Measurements from ENCODE around the gene PRKAR1B. TPM values are rescaled to one million over a fixed set of nuclear protein-coding genes. Genes with fewer than 3 reads are reported as not detected.
"Not testable (repeated sequence)": the region's sequence is repeated elsewhere in the genome, so short reads cannot be mapped to it uniquely, and the experiment has no call there.

Gene PRKAR1B
- total RNA-seq, 1 donor from 2014 or later, result 17.0 TPM

GRCh38 chr7:552868-553635 lies 174.0 kb downstream of the PRKAR1B start:
- no peak for ATAC-seq

DNA sequence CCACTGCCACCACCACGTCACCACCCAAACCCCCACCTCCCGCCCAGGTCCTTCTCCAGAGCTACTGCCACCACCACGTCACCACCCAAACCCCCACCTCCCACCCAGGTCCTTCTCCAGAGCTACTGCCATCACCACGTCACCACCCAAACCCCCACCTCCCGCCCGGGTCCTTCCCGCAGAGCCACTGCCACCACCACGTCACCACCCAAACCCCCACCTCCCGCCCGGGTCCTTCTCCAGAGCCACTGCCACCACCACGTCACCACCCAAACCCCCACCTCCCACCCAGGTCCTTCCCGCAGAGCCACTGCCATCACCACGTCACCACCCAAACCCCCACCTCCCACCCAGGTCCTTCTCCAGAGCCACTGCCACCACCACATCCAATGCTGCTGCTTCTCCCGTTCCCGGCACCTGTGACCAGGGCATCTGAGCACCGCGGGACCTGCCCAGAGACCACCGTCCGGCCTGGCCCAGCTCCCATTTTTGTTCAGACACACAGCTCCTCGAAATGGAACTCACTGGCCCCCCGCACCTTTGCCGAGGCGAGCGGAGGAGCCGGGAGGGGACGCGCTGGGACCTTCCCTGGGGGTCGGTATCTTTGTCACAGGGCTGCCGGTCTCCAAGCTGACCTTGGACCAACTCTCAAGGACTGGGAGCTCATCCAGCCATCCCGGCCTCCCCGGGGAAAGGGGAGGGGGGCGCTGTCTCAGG lies 174.8 kb downstream of the PRKAR1B start:
- ATAC-seq, result not testable (repeated sequence)

DNA sequence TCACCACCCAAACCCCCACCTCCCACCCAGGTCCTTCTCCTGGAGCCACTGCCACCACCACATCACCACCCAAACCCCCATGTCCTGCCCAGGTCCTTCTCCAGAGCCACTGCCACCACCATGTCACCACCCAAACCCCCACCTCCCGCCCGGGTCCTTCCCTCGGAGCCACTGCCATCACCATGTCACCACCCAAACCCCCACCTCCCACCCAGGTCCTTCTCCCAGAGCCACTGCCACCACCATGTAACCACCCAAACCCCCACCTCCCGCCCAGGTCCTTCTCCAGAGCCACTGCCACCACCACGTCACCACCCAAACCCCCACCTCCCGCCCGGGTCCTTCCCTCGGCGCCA lies 175.5 kb downstream of the PRKAR1B start:
- ATAC-seq, result not testable (repeated sequence)

DNA sequence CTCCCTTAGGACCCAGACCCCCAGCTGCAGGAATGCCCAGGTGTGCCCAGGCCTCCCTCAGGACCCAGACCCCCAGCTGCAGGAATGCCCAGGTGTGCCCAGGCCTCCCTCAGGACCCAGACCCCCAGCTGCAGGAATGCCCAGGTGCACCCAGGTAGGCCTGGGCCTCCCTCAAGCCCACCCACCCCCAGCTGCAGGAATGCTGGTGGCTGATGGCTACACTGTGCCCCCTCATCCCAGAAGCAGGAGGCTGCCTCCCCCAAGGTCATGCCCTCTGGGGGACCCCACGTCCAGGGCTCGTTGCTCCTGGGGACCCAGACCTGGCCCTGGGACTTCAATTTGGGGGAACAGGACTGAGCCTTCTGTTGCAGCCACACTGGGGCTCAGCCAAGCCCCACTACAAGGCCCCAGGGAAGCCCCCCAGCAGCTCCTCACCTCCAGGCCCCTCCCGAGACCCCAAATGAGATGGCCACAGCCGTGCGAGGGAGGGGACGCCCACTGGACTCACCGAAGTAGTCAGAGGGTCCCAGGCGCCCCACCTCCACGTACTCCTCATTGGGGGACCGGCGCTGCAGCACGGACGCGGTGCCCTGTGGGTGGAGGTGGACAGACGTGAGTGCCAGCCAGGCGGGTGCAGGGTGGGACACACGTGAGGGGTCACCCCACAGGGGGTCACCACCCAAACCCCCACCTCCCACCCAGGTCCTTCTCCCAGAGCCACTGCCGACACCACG lies 176.0 kb downstream of the PRKAR1B start:
- ATAC-seq, result no peak

GRCh38 chr7:549891-550625 lies 177.0 kb downstream of the PRKAR1B start:
- no peak for ATAC-seq

DNA sequence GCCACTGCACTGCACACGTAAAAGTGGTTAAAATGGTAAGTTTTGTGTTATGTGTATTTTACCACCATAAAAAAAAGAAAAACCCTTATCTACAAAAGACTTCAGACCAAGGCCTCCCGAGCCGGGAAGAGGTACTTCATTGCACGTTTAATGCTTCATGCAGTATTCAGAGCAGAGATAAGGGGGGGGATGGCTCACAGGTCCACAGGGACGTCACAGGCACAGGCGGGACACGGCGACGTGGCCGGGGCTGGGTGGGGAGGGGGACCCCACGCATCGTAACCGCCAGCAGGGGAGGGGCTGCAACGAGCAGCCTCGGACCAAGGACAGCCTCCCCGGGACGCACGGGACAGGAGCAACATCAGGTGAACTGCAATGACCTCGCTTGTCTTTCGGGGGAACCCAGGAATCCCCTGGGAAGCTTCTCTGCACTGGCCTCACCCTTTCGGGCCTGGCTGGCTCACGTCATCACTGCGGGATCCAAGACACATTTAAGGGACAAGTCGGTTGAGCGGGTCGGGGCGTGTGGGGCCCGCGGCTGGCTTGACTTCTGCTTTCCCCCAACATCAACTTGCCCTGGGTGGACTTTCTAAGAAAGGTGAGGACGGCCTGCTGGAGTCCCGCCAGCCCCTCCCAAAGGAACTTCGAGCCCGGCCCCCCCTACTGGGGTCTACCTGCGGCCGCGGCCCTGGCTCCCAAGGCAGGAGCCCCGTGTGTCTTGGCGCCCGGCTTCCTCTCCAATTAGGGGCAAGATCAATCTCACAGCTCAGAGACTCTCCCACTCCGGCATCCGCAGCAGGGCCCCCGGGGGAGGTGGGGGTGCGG lies 177.8 kb downstream of the PRKAR1B start:
- ATAC-seq, result no peak

GRCh38 chr7:548401-548800 lies 178.7 kb downstream of the PRKAR1B start:
- ATAC-seq, result no peak

DNA sequence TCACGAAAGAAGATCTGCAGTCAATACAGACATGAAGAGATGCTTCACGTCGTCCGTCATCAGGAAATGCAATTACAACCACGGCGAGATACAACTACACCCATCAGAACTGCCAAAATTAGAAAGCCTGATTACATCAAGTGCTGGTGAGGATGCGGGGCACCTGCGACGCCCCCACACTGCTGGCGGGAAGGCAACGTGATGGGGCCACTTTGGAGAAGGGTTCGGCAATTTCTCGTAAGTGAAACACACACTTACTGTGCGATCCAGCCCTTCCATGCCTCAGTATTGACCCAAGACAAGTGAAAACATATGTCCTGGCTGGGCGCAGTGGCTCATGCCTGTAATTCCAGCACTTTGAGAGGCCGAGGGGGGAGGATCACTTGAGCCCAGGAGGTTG lies 181.6 kb downstream of the PRKAR1B start:
- no peak for ATAC-seq

DNA sequence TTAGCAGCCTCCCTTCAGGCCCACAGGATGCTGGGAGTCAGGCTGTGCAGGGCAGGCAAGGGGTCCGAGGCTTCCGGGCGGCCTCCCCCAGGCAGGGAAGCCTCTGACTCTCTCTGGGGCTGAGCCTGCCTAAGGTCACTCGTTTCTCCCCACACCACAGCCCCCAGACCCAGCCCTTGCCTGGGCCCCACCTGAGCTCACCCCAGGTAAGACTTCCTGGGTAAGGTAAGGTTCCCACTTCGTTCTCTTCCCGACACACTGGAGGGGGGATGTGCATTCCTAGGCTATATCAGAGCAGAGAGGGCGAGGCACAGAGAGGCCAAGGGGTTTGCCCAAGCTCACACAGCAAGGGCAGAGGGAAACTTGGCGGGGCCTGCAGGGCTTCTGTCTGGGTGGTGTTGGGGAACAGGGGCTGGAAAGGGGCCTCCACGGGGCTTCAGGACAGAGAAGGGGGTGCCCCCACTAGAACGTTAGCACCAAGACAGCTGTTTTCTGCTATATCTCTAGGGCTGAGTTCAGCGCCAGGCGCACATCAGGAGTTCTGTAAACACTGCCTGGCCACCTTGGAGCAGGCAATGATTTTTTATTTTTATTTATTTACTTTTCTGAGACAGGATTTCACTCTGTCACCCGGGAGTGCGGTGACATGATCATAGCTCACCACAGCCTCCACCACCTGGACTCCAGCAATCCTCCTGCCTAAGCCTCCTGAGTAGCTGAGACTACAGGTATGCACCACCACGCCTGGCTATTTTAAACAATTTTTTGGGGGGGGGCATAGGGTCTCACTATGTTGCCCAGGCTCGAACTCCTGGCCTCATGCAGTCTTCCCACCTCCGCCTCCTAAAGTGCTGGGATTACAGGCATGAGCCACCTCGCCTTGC lies 182.5 kb downstream of the PRKAR1B start:
- ATAC-seq, result no peak

GRCh38 chr7:543501-544337 lies 183.4 kb downstream of the PRKAR1B start:
- peak; percentile 35 for ATAC-seq

GRCh38 chr7:542713-543500 lies 184.2 kb downstream of the PRKAR1B start:
- peak; percentile 9 for ATAC-seq

GRCh38 chr7:542131-542712 lies 184.9 kb downstream of the PRKAR1B start:
- no peak for ATAC-seq

GRCh38 chr7:541661-542060 lies 185.4 kb downstream of the PRKAR1B start:
- ATAC-seq, result no peak

- ATAC-seq, result no peak
Measured at GRCh38 chr7:540997-541396, 186.1 kb downstream of the PRKAR1B start.

DNA sequence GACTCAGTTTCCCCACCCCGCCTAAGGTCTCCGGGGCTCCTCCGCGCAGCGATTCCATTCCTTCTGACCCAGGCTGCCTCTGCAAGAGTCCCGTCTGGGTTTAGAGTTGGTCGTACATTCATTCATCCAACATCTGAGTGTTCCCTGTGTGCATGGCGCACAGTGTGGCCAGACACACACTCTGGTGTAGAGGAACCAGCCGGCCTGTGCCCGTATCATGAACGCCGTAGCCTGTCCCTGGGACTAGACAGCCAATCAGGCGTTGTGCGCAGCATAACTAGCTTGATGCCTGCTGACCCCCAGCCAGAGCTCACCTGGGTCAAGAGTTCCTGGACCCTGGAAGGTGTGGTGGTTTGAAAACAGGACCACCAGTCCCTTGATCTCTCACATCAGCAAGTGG lies 186.5 kb downstream of the PRKAR1B start:
- no peak for ATAC-seq

DNA sequence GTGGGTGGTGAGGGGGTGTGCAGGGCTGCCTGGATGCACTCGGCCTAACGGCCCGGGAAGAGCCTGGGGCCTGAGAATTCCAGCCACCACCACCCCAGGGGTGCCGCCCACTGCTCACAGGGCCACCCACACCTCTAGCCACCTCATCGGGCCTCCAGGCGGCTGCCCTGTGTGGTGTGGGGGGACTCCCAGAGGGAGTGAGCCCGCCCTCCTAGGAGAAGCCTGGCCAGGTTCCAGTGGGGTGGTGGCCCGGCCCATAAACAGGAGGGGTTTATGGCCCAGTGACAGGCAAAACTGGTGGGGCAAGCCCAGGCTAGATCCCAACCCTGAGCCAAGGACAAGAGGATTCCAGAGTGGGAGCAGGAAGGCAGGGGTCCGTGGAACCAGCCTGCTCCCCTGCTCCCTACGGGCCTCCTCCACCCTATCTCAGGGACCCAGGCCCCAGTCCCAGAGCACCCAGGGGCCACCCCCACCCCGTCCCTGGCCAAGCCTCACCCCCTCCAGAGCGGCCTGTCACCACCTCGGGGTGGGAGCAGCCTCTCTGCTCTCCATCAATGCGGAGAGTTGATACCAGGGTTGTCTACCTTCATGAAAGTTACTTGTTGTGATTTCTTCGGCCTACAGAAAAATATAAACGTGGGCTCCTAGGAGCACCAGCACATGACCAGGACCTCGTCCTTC lies 187.2 kb downstream of the PRKAR1B start:
- ATAC-seq, result peak; percentile 75

DNA sequence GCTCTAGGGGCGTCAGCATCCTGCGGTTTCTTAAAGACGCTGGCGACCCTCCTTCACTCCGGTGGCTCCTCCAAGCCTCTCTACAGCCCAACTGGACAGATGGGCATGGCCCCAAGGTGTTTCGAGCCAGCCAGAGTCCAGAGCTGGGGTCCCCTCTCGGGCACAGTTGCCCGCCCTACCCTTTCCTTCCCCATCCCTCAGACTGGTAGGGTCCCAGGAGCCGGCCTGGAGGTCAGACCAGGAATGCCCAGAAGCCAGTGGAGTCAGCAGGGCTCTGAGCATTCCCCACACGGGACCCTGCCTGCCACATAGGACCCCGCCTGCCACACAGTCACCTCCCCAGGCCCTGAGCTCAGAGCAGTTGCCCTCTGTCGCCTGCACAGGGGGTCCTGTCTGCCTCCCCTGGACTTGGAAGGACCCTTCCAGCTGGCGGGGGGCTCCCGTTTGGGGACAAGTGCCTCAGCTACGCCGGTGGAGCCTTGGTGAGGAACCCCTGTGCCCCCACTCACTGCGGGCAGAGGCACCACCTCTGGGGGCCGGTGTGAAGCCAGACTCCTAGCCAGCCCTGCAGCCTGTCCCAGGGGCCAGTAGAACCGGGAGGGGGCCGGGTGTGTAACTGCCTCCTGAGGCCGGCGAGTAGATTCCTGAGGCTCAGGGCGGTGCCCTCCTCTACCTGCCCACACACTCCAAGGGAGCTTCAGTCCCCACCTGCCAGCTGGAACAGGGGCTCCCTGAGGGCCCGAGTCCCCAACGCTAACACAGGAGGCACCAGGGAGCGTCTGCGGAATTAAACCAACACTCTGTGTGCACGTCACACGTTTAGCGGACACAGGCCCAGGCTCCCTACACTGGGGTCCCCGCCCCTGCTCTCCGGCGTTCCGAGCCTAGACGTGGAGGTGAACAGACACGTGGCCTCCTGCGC lies 188.1 kb downstream of the PRKAR1B start:
- ATAC-seq, result peak; percentile 34

Measured in esophagus mucosa (tissue), 1 donor.